Kidney epithelial cell (primary cell): ENCODE data around the gene HDDC3. TPM values are rescaled to one million over a fixed set of nuclear protein-coding genes. Genes with fewer than 3 reads are reported as not detected.

Source experiments
- DNase-seq: peaks from one replicate; pipeline ENCODE4 v3.0.0-alpha.2; 2010; ENCODE audit warnings: low read depth
- H3K27me3 ChIP-seq: 2 replicates; pipeline ENCODE4 v1.6.0; 2011; ENCODE audit warnings: low read length; ENCODE audit not compliant: control insufficient read depth, insufficient read depth
- H3K36me3 ChIP-seq: 2 replicates; pipeline ENCODE4 v1.5.1; 2011; ENCODE audit warnings: low read length; ENCODE audit not compliant: control insufficient read depth, insufficient read depth
- H3K4me3 ChIP-seq: 2 replicates; pipeline ENCODE4 v1.5.1; 2011; ENCODE audit warnings: low read depth, mild to moderate bottlenecking, control low read depth, low read length
- CTCF ChIP-seq: IDR thresholded peaks from 2 replicates; pipeline ENCODE4 v1.5.1; 2011; ENCODE audit warnings: mild to moderate bottlenecking, moderate library complexity, low read length, control low read depth, inconsistent platforms; ENCODE audit not compliant: insufficient read depth, poor library complexity, severe bottlenecking
- total RNA-seq: library from RNA; depleted of rRNA; stranded (reverse); fragments of >200 nt; gene quantifications from 2 replicates; pipeline ENCODE4 v1.2.3, GENCODE V29; 2015

HDDC3 gene
- total RNA-seq, 1 donor from 2014 or later = 20.0 TPM

GRCh38 chr15:90881181-90881977 is 51.0 kb downstream of the HDDC3 start:
- no peak for TF ChIP-seq CTCF
- Histone ChIP-seq H3K4me3 (no peak overlapping the region), H3K36me3 (peaks cover 4% of the 10 kb centered on the region), H3K27me3 (no peaks in the 10 kb centered on the region)
- DNase-seq = no peak

- H3K27me3 ChIP-seq = no peaks in the 10 kb centered on the region
- no peak for DNase-seq
- TF ChIP-seq CTCF = no peak
- H3K36me3 ChIP-seq = peaks cover 6% of the 10 kb centered on the region
- H3K4me3 ChIP-seq = no peak overlapping the region
These were observed 51.8 kb downstream of the HDDC3 start for GRCh38 chr15:90880381-90881145.

Other genes with a start within 250 kb of the HDDC3 start
- gene BLM, start 215.2 kb downstream of the HDDC3 start, total RNA-seq = 5.0 and 5.6 TPM in 2 replicates
- 103 and 124 TPM in 2 replicates for gene FURIN, start 64.0 kb downstream of the HDDC3 start, total RNA-seq
- 15.1 and 15.6 TPM in 2 replicates for gene FES, start 48.0 kb downstream of the HDDC3 start, total RNA-seq
- gene MAN2A2, start 29.2 kb downstream of the HDDC3 start, total RNA-seq = 31.1 and 33.3 TPM in 2 replicates
- gene UNC45A, start 2.7 kb upstream of the HDDC3 start, total RNA-seq = 50.1 and 62.7 TPM in 2 replicates
- gene RCCD1, start 22.3 kb upstream of the HDDC3 start, total RNA-seq = 8.9 and 12.5 TPM in 2 replicates
- gene PRC1, start 62.0 kb upstream of the HDDC3 start, total RNA-seq = 17.0 and 30.0 TPM in 2 replicates
- 15.5 and 19.7 TPM in 2 replicates for gene VPS33B, start 90.0 kb upstream of the HDDC3 start, total RNA-seq
- 1.8 and 3.3 TPM in 2 replicates for gene SV2B, start 167.7 kb upstream of the HDDC3 start, total RNA-seq